ENCODE measurements around the gene RASGRP1. TPM values are rescaled to one million over a fixed set of nuclear protein-coding genes. Genes with fewer than 3 reads are reported as not detected.
A peak's percentile ranks its signal among the peaks of the same experiment; 100 is the strongest.

The RASGRP1 gene
- total RNA-seq, 1 donor from 2014 or later: not detected

DNA sequence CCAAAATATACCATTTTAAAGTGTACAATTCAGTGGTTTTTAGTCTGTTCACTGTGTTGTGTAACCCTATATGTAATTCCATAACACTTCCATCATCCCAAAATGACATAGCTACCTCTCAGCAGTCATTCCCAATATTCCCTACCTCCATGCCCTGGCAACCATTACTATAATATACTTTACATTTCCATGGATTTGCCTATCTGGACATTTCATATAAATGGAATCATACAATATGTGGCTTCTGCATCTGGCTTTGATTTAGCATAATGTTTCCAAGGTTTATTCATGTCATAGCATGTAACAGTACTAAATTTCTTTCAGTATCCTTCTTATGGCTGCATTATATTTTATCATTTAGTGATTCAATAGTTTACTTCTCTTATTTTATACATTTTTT, 85.3 kb downstream of the RASGRP1 start:
- no peak overlapping the region for H3K4me3 ChIP-seq
- no peak for DNase-seq (ENCODE audit: low spot score in 2 of 2)
- H3K27me3 ChIP-seq: no peaks in the 10 kb centered on the region
- TF ChIP-seq, protein P1, sequence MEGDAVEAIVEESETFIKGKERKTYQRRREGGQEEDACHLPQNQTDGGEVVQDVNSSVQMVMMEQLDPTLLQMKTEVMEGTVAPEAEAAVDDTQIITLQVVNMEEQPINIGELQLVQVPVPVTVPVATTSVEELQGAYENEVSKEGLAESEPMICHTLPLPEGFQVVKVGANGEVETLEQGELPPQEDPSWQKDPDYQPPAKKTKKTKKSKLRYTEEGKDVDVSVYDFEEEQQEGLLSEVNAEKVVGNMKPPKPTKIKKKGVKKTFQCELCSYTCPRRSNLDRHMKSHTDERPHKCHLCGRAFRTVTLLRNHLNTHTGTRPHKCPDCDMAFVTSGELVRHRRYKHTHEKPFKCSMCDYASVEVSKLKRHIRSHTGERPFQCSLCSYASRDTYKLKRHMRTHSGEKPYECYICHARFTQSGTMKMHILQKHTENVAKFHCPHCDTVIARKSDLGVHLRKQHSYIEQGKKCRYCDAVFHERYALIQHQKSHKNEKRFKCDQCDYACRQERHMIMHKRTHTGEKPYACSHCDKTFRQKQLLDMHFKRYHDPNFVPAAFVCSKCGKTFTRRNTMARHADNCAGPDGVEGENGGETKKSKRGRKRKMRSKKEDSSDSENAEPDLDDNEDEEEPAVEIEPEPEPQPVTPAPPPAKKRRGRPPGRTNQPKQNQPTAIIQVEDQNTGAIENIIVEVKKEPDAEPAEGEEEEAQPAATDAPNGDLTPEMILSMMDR (IDR thresholded peaks at IDR 0.05): no peak
- intact Hi-C loops (cut with DNase I): loop anchor here (10.0 kb wide), 1 partner anchor 86 kb away; the partner anchor contains the start of gene RASGRP1
- H3K36me3 ChIP-seq: peaks cover 20 to 27% of the 10 kb centered on the region in 2 donors
- H3K27ac ChIP-seq: no peak overlapping the region
- no peaks in the 10 kb centered on the region for H3K4me1 ChIP-seq
- no peaks in the 10 kb centered on the region for H3K9me3 ChIP-seq

DNA sequence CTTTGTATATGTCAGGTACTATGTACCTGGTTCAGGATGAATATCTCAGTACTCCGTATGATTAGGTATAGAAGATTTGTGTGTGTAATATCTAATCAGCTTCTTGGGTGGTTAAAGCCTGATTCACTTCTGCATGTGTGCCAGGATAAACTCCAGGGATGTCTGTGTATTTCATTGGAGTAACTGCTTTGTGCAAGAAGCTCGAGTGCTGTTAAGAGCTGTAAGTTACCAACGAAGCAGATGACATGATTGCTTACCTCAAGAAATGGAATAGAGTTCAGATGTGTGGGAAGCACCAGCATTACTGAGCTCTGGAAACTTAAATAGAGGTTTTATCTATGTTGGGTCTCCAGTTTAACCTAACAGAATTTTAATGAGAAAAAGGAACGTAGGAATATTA, 87.0 kb downstream of the RASGRP1 start:
- Histone ChIP-seq H3K4me1 (no peaks in the 10 kb centered on the region), H3K27me3 (no peaks in the 10 kb centered on the region), H3K36me3 (peaks cover 20 to 31% of the 10 kb centered on the region in 2 donors), H3K4me3 (no peak overlapping the region), H3K27ac (no peak overlapping the region), H3K9me3 (no peaks in the 10 kb centered on the region)
- intact Hi-C loops (cut with DNase I): loop anchor here (10.0 kb wide), 1 partner anchor 87 kb away; the partner anchor contains the start of gene RASGRP1
- DNase-seq (ENCODE audit: low spot score in 2 of 2): no peak
- TF ChIP-seq, protein P1 (IDR thresholded peaks at IDR 0.05): no peak

DNA sequence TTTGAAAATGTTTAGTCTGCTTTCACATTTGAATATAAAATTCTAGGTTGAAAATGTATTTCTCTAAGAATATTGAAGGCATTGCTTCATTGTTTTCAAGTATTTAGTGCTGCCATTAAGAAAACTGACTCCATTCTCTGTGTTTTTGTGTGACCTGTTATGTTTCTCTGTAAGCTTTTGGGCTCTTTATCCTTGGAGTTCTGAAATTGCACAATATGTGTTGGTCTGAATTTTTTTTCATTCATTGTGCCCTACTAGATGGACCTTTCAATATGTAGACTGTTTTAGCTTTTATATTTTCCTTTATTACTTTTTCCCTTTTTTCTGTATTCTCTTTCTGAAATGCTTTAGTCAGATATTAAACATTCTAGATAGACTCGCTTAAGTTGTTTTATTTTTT, 88.5 kb downstream of the RASGRP1 start:
- no peaks in the 10 kb centered on the region for H3K27me3 ChIP-seq
- no peak overlapping the region for H3K27ac ChIP-seq
- H3K4me3 ChIP-seq: no peak overlapping the region
- H3K4me1 ChIP-seq: no peaks in the 10 kb centered on the region
- TF ChIP-seq, protein P1 (IDR thresholded peaks at IDR 0.05): no peak
- intact Hi-C loops (cut with DNase I): loop anchor here (10.0 kb wide), 1 partner anchor 89 kb away; the partner anchor contains the start of gene RASGRP1
- no peaks in the 10 kb centered on the region for H3K9me3 ChIP-seq
- H3K36me3 ChIP-seq: peaks cover 15 to 27% of the 10 kb centered on the region in 2 donors
- DNase-seq (ENCODE audit: low spot score in 2 of 2): no peak

DNA sequence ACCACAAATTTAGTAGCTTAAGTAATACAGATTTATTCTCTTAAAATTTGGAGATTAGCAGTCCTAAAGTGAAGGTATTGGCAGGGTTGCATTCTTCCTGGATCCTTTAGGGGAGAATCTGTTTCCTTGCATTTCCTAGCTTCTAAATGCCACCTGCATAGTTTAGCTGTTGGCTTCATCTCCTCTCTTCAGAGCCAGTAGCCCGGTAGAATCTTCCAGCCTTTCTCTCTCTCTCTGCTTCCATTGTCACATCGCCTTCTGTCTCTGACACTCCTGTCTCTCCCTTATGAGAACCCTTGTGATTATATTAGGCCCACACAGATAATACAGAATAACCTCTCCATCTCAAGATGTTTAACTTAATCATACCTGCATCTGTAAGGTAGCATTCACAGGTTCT, 89.3 kb downstream of the RASGRP1 start:
- no peaks in the 10 kb centered on the region for H3K27me3 ChIP-seq
- peaks cover 15 to 27% of the 10 kb centered on the region in 2 donors for H3K36me3 ChIP-seq
- H3K4me1 ChIP-seq: no peaks in the 10 kb centered on the region
- H3K9me3 ChIP-seq: no peaks in the 10 kb centered on the region
- intact Hi-C loops (cut with DNase I): loop anchor here (10.0 kb wide), 1 partner anchor 89 kb away; the partner anchor contains the start of gene RASGRP1
- no peak overlapping the region for H3K4me3 ChIP-seq
- H3K27ac ChIP-seq: no peak overlapping the region
- TF ChIP-seq, protein P1 (IDR thresholded peaks at IDR 0.05): no peak
- DNase-seq (ENCODE audit: low spot score in 2 of 2): no peak

DNA sequence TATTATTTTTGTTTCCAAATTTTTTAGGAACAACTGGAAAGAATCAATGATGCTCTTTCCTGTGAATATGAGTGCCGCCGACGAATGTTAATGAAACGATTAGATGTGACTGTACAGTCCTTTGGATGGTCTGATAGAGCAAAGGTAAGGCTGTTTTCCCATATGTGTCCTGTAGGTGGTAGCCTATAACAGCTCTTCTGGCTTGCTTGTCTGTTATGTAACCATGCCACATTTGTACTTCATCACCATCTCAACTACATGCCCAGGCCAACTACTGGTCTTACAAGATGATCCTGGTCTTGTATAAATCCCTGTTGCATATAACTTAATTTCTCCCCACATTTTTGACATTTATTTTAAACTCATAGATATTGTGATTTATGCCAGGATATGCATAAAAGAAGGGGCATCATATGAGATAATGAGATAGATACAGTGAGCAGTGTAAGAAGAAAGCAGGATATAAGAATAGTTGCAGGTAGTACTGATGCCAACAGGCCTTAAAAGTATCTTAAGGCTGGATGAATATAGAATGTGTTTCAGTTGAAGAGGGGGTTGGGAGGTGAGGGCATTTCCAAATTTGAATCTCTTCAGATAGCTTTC, 90.4 kb downstream of the RASGRP1 start:
- intact Hi-C loops (cut with DNase I): loop anchor here (5.0 to 10.0 kb wide), 2 partner anchors 91 to 208 kb away; partner anchors contain the start of gene RASGRP1
- peaks cover 15 to 27% of the 10 kb centered on the region in 2 donors for H3K36me3 ChIP-seq
- H3K27ac ChIP-seq: no peak overlapping the region
- no peak for DNase-seq (ENCODE audit: low spot score in 2 of 2)
- H3K27me3 ChIP-seq: no peaks in the 10 kb centered on the region
- no peak overlapping the region for H3K4me3 ChIP-seq
- H3K4me1 ChIP-seq: no peaks in the 10 kb centered on the region
- no peaks in the 10 kb centered on the region for H3K9me3 ChIP-seq
- TF ChIP-seq, protein P1 (IDR thresholded peaks at IDR 0.05): peak; percentile 42 to 65 (median 49)

All from ascending aorta (tissue), 2 donors.